ENCODE measurements around the gene CD8B2. TPM values are rescaled to one million over a fixed set of nuclear protein-coding genes. Genes with fewer than 3 reads are reported as not detected.

The CD8B2 gene
- total and polyA plus RNA-seq, 2 donors (not counting 1 experiment from before 2014, with no cell fraction given), result not detected

DNA sequence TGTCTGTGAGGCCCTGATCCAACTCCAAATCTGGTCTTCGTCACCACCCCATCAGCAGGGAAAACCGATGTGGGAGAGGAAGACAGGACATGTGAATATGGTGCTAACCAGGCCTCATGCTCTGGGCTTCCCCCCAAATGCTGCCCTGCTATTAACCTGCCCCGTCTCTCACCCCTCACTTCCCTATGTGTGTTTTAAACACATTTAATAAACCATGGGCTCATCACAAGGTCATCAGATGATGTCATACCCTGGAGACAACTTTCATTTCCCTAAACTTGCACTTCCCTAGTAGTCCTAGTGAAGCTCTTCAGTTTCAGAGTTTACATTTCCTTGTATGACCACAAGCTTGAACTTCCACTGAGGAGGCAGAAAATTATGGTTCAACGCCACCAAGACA, 49.9 kb downstream of the CD8B2 start:
- Histone ChIP-seq H3K4me2 (replicated peaks; ENCODE audit: low read depth, low read length, poor library complexity, severe bottlenecking) (no peak overlapping the region), H3K36me3 (replicated peaks in 1 of 2; ENCODE audit: control extremely low read depth in 1 of 2, control insufficient read depth in 1 of 2, extremely low read depth in 1 of 2, insufficient read depth in 2 of 2, low read length in 1 of 2) (no peaks in the 10 kb centered on the region), H3K27me3 (replicated peaks in 1 of 4; ENCODE audit: control extremely low read depth in 1 of 4, control insufficient read depth in 3 of 4, insufficient read depth in 4 of 4, low read length in 3 of 4) (peaks cover 0 to 3% (median 0%) of the 10 kb centered on the region in 4 experiments), H3K9ac (ENCODE audit: low read length) (no peak overlapping the region), H3K79me2 (ENCODE audit: control insufficient read depth, insufficient read depth, low read length) (no peaks in the 10 kb centered on the region), H2AFZ (ENCODE audit: insufficient read depth, low read depth, low read length, poor library complexity, severe bottlenecking) (no peak overlapping the region), H3K4me1 (ENCODE audit: control insufficient read depth in 2 of 2, insufficient read depth in 2 of 2, low read length in 2 of 2) (peaks cover 5 to 11% of the 10 kb centered on the region in 2 donors), H3K9me3 (ENCODE audit: control extremely low read depth in 1 of 3, control insufficient read depth in 2 of 3, insufficient read depth in 1 of 3, low read length in 2 of 3) (no peaks in the 10 kb centered on the region), H3K4me3 (ENCODE audit: control extremely low read depth in 1 of 5, extremely low read depth in 1 of 5, insufficient read depth in 1 of 5, low read depth in 2 of 5, low read length in 4 of 5) (no peak overlapping the region), H3K27ac (ENCODE audit: low read length in 2 of 2) (no peak overlapping the region), H4K20me1 (ENCODE audit: control insufficient read depth, insufficient read depth, low read length, poor library complexity, severe bottlenecking) (no peaks in the 10 kb centered on the region)
- no peak for TF ChIP-seq EZH2 (IDR thresholded peaks at IDR 0.05; ENCODE audit: borderline replicate concordance, insufficient read depth, low read depth, low read length, poor library complexity, severe bottlenecking)
- TF ChIP-seq, protein P1, sequence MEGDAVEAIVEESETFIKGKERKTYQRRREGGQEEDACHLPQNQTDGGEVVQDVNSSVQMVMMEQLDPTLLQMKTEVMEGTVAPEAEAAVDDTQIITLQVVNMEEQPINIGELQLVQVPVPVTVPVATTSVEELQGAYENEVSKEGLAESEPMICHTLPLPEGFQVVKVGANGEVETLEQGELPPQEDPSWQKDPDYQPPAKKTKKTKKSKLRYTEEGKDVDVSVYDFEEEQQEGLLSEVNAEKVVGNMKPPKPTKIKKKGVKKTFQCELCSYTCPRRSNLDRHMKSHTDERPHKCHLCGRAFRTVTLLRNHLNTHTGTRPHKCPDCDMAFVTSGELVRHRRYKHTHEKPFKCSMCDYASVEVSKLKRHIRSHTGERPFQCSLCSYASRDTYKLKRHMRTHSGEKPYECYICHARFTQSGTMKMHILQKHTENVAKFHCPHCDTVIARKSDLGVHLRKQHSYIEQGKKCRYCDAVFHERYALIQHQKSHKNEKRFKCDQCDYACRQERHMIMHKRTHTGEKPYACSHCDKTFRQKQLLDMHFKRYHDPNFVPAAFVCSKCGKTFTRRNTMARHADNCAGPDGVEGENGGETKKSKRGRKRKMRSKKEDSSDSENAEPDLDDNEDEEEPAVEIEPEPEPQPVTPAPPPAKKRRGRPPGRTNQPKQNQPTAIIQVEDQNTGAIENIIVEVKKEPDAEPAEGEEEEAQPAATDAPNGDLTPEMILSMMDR (IDR thresholded peaks at IDR 0.05), result no peak
- ChIA-PET POLR2A (no interaction called here), CTCF (interaction anchor here (0.8 to 2.8 kb wide), 4 partner anchors 9 to 962 kb away, joined by 3 to 16 read pairs (median 6); no protein-coding TSS in a partner anchor)
- peaks cover 18% of the 10 kb centered on the region for H3K27me3 Mint-ChIP-seq
- no peak overlapping the region for H3K27ac Mint-ChIP-seq
- 11% methylated on average over 1 of the region's 4 CpGs for WGBS (ENCODE audit: insufficient coverage)
- peak; percentile 68 for DNase-seq
- H3K9me3 Mint-ChIP-seq (ENCODE audit: insufficient read depth), result no peaks in the 10 kb centered on the region
- H3K4me1 Mint-ChIP-seq, result peaks cover 10% of the 10 kb centered on the region
- ATAC-seq (ENCODE audit: low read depth), result peak; percentile 45
- H3K4me3 Mint-ChIP-seq, result no peak overlapping the region
- intact Hi-C loops (cut with micrococcal nuclease), result no loop called here

- Histone ChIP-seq H3K9me3 (ENCODE audit: control extremely low read depth in 1 of 3, control insufficient read depth in 2 of 3, insufficient read depth in 1 of 3, low read length in 2 of 3) (no peaks in the 10 kb centered on the region), H3K4me1 (ENCODE audit: control insufficient read depth in 2 of 2, insufficient read depth in 2 of 2, low read length in 2 of 2) (peaks cover 5 to 11% of the 10 kb centered on the region in 2 donors), H3K27me3 (replicated peaks in 1 of 4; ENCODE audit: control extremely low read depth in 1 of 4, control insufficient read depth in 3 of 4, insufficient read depth in 4 of 4, low read length in 3 of 4) (peaks cover 0 to 3% (median 0%) of the 10 kb centered on the region in 4 experiments), H3K4me3 (ENCODE audit: control extremely low read depth in 1 of 5, extremely low read depth in 1 of 5, insufficient read depth in 1 of 5, low read depth in 2 of 5, low read length in 4 of 5) (no peak overlapping the region), H3K79me2 (ENCODE audit: control insufficient read depth, insufficient read depth, low read length) (no peaks in the 10 kb centered on the region), H3K27ac (ENCODE audit: low read length in 2 of 2) (no peak overlapping the region), H4K20me1 (ENCODE audit: control insufficient read depth, insufficient read depth, low read length, poor library complexity, severe bottlenecking) (no peaks in the 10 kb centered on the region), H3K9ac (ENCODE audit: low read length) (no peak overlapping the region), H2AFZ (ENCODE audit: insufficient read depth, low read depth, low read length, poor library complexity, severe bottlenecking) (no peak overlapping the region), H3K36me3 (replicated peaks in 1 of 2; ENCODE audit: control extremely low read depth in 1 of 2, control insufficient read depth in 1 of 2, extremely low read depth in 1 of 2, insufficient read depth in 2 of 2, low read length in 1 of 2) (no peaks in the 10 kb centered on the region), H3K4me2 (replicated peaks; ENCODE audit: low read depth, low read length, poor library complexity, severe bottlenecking) (no peak overlapping the region)
- Mint-ChIP-seq H3K27me3 (peaks cover 21% of the 10 kb centered on the region), H3K4me1 (peaks cover 12% of the 10 kb centered on the region), H3K4me3 (no peak overlapping the region), H3K27ac (no peak overlapping the region), H3K9me3 (ENCODE audit: insufficient read depth) (no peaks in the 10 kb centered on the region)
- ATAC-seq (ENCODE audit: low read depth) (no peak), DNase-seq (no peak)
- intact Hi-C loops (cut with micrococcal nuclease), result no loop called here
- no peak for TF ChIP-seq EZH2 (IDR thresholded peaks at IDR 0.05; ENCODE audit: borderline replicate concordance, insufficient read depth, low read depth, low read length, poor library complexity, severe bottlenecking)
- TF ChIP-seq, protein P1 (IDR thresholded peaks at IDR 0.05), result no peak
- ChIA-PET CTCF (interaction anchor here (0.8 to 2.8 kb wide), 4 partner anchors 9 to 991 kb away, joined by 3 to 16 read pairs (median 7); no protein-coding TSS in a partner anchor), POLR2A (no interaction called here)
- 100% methylated on average over 5 of the region's 10 CpGs for WGBS (ENCODE audit: insufficient coverage)
Observed at GRCh38 chr2:106537791-106538191, 50.6 kb downstream of the CD8B2 start.
